ENCODE data around the gene PCDHGC3.

DNA sequence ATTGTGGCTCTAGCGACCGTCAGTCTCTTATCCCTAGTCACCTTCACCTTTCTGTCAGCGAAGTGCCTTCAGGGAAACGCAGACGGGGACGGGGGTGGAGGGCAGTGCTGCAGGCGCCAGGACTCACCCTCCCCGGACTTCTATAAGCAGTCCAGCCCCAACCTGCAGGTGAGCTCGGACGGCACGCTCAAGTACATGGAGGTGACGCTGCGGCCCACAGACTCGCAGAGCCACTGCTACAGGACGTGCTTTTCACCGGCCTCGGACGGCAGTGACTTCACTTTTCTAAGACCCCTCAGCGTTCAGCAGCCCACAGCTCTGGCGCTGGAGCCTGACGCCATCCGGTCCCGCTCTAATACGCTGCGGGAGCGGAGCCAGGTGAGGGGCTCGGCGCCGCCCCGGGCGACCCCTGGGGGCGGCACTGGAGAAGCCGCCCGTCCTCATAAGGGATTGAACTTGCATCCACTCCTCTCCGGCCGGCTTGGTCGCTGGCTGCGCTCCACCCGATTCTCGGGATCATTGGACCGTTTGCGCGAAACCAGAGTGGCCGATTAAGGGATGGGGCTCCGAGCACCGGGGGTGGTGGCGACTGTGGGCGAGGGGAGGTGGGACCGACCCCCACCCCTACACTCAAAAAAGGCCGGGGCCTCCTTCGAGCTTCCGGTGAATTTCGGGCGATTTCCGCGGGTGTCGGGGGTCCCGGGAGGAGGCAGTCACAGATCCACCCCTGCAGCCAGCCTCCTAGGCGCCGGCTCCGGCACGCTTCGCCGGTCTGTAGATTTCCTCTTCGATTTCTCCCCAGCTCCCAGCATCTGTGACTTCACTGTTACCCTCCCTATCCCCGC lies 15.8 kb downstream of the PCDHGC3 start:
- TF ChIP-seq GABPA (IDR thresholded peaks at IDR 0.05; ENCODE audit: borderline replicate concordance, insufficient read depth, low read length) (no peak), CEBPB (IDR thresholded peaks at IDR 0.05; ENCODE audit: low read depth, low read length) (no peak), EGR1 (IDR thresholded peaks at IDR 0.05; ENCODE audit: borderline replicate concordance, low read depth, low read length) (no peak), JUN (IDR thresholded peaks at IDR 0.05; ENCODE audit: low read depth, low read length) (no peak), EP300 (IDR thresholded peaks at IDR 0.05; ENCODE audit: borderline replicate concordance in 1 of 2, low read depth in 2 of 2, low read length in 2 of 2) (no peak), POLR2A (IDR thresholded peaks at IDR 0.05; ENCODE audit: control extremely low read depth in 1 of 2, low read depth in 2 of 2, low read length in 2 of 2) (no peak), YY1 (IDR thresholded peaks at IDR 0.05; ENCODE audit: low read depth, low read length) (no peak), CTCF (IDR thresholded peaks at IDR 0.05; ENCODE audit: control extremely low read depth in 1 of 3, insufficient read depth in 1 of 3, low read depth in 1 of 3, low read length in 3 of 3) (peak in 1 of 3 experiments; percentile 31; a peak in 2 of 4 replicates), SIN3A (conservative IDR thresholded peaks at IDR 0.05 in 1 of 2, IDR thresholded peaks at IDR 0.05 in 1 of 2; ENCODE audit: low read depth in 1 of 2, low read length in 2 of 2) (no peak), KDM1A (IDR thresholded peaks at IDR 0.05; ENCODE audit: borderline replicate concordance, low read length) (no peak)
